HCT116 (cell line): ENCODE measurements around the gene ZHX3.

Source experiments
- CEBPB ChIP-seq: IDR thresholded peaks from 2 replicates; pipeline ENCODE4 v1.6.1; 2012; ENCODE audit warnings: low read depth
- CTCF ChIP-seq, 3 experiments: fragments of 200-600 bp in 1 of 3; sonication (generic) in 1 of 3; IDR thresholded peaks in 2 of 3; conservative IDR thresholded peaks in 1 of 3; 2 replicates each; pipeline ENCODE4 v1.5.1; 2012 to 2017; ENCODE audit warnings: low read depth in 2 of 3, low read length in 2 of 3, antibody characterized with exemption in 1 of 3, borderline replicate concordance in 1 of 3, control low read depth in 1 of 3, mild to moderate bottlenecking in 1 of 3, mixed read lengths in 1 of 3, mixed run types in 1 of 3, moderate library complexity in 1 of 3; ENCODE audit not compliant: insufficient read depth in 1 of 3
- EGR1 ChIP-seq: IDR thresholded peaks from 2 replicates; pipeline ENCODE4 v1.6.1; 2012; ENCODE audit warnings: low read depth
- ELF1 ChIP-seq: IDR thresholded peaks from 2 replicates; pipeline ENCODE4 v1.6.1; 2012; ENCODE audit warnings: low read depth, borderline replicate concordance
- EZH2 ChIP-seq: fragments of 200-600 bp; sonication (generic); IDR thresholded peaks from 2 replicates; pipeline ENCODE4 v1.6.1; 2017; ENCODE audit warnings: antibody characterized with exemption, mixed run types
- EZH2phosphoT487 ChIP-seq: fragments of 200-600 bp; IDR thresholded peaks from 2 replicates; pipeline ENCODE4 v1.6.1; 2018; ENCODE audit warnings: antibody characterized with exemption, borderline replicate concordance
- MAX ChIP-seq: IDR thresholded peaks from 2 replicates; pipeline ENCODE4 v1.6.1; 2012
- POLR2A ChIP-seq: IDR thresholded peaks from 2 replicates; pipeline ENCODE4 v1.7.0; 2011; ENCODE audit warnings: borderline replicate concordance; ENCODE audit not compliant: insufficient read depth, insufficient read length; ENCODE audit errors: extremely low read depth
- POLR2AphosphoS5 ChIP-seq: IDR thresholded peaks from 2 replicates; pipeline ENCODE4 v1.6.1; 2011; ENCODE audit warnings: mild to moderate bottlenecking, low read depth, low read length, moderate library complexity
- RAD21 ChIP-seq: IDR thresholded peaks from 2 replicates; pipeline ENCODE4 v1.6.1; 2012; ENCODE audit warnings: low read depth, mild to moderate bottlenecking
- REST ChIP-seq: IDR thresholded peaks from 2 replicates; pipeline ENCODE4 v1.6.1; 2012; ENCODE audit warnings: low read depth
- SIN3A ChIP-seq: IDR thresholded peaks from 2 replicates; pipeline ENCODE4 v1.6.1; 2012; ENCODE audit warnings: low read depth
- YY1 ChIP-seq: IDR thresholded peaks from 2 replicates; pipeline ENCODE4 v1.6.1; 2011; ENCODE audit warnings: low read length, low read depth, moderate library complexity, mild to moderate bottlenecking; ENCODE audit not compliant: insufficient replicate concordance; ENCODE audit errors: extremely low read depth

GRCh38 chr20:41183831-41184230 lies 133.7 kb downstream of the ZHX3 start:
- TF ChIP-seq CTCF (IDR thresholded peaks at IDR 0.05 in 2 of 3, conservative IDR thresholded peaks at IDR 0.05 in 1 of 3; ENCODE audit: borderline replicate concordance in 1 of 3, insufficient read depth in 1 of 3, low read depth in 2 of 3, low read length in 2 of 3) (no peak), SIN3A (no peak), REST (no peak), POLR2A (no peak), YY1 (no peak), EZH2 (no peak), RAD21 (no peak), POLR2AphosphoS5 (no peak), EGR1 (no peak), CEBPB (no peak), MAX (no peak), EZH2phosphoT487 (no peak), ELF1 (no peak)
